Uterus (tissue), 2 donors: ENCODE data around the gene PCBP2.

Source experiments
- CTCF ChIP-seq, 4 experiments: fragments of 200-600 bp in 2 of 4; fragments of 450-650 bp in 2 of 4; sonication (generic) in 2 of 4; IDR thresholded peaks; one replicate each; pipeline ENCODE4 v1.5.1; 2016 to 2019; ENCODE audit warnings: antibody characterized with exemption in 4 of 4, mild to moderate bottlenecking in 2 of 4, moderate library complexity in 1 of 4
- POLR2A ChIP-seq, 2 donors: fragments of 450-650 bp; IDR thresholded peaks; one replicate each; pipeline ENCODE4 v1.6.1; 2016; ENCODE audit warnings: antibody characterized with exemption in 2 of 2, mild to moderate bottlenecking in 1 of 2, moderate library complexity in 1 of 2

DNA sequence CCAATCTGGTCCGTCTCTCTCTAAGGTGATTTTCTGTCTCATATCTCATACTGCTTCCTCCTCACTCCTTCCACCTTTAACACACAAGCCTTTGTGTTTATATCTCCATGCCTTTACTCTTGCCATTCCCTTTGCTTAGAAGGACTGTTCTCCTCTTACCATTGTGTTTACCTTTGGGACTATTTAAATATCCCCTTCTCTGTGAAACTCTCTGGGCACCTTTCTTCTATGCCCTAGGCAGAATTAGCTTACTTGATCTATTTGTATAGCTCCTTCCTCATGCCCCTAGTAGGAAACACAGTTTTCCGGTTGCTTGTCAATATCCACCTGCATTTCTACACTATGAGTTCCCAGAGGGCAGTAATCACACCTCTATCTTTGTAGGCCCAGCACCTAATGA, 32.1 kb upstream of the PCBP2 start:
- no peak for TF ChIP-seq CTCF (IDR thresholded peaks at IDR 0.05)
- TF ChIP-seq POLR2A (IDR thresholded peaks at IDR 0.05), result no peak
